HS-27A (cell line): ENCODE measurements around the gene ATP8B3.

Source experiments
- DNase-seq: peaks from one replicate; pipeline ENCODE4 v3.0.0-alpha.2; 2012; ENCODE audit warnings: low read depth, missing footprints

ATP8B3 gene

DNA sequence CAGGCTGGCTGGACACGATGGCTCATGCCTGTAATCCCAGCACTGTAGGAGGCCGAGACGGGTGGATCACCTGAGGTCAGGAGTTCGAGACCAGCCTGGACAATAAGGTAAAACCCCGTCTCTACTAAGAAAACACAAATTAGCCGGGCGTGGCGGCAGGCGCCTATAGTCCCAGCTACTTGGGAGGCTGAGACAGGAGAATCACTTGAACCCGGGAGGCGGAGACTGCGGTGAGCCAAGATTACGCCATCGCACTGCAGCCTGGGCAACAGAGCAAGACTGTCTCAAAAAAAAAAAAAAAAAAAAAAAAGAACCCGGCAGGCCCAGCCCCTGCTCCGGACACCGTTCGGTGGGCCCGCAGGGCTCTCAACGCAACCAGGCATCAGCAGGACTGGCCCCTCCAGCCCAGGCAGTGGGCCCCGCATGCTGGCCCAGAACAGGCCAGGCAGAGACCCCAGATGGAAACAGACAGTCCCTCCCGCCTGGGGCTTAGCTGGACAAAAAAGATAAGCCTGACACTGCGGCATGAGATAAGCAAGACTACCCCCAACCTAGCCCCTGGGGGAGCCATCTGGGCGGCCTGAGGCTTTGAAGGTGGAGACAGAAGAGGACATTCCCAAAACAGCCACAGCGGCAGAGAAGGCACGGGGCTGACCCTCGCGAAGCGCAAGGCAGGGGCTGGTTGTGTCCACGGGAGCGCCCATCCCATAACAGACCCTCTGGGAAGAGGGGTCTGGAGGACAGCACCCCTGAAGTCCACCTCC is 24.6 kb upstream of the ATP8B3 start:
- no peak for DNase-seq

DNA sequence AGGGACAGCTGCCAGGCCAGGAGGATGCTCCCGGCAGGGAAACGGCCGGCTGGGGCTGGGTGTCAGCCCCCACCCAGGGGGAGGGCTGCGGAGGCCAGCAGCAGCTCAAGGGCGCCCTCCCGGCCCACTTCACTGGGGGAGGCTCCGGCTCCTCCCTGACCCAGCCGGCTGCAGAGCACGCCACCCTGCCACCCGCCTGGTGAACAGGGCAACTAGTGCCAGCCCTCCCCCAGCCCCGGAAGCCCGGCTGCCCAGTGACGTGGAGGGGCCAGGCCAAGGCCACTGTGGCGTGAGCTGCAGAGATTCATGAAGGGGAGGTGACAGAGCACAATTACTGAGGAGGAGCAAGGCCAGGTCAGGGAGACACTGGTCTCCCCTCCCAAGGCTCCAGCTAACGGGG is 21.5 kb upstream of the ATP8B3 start:
- DNase-seq, result no peak

DNA sequence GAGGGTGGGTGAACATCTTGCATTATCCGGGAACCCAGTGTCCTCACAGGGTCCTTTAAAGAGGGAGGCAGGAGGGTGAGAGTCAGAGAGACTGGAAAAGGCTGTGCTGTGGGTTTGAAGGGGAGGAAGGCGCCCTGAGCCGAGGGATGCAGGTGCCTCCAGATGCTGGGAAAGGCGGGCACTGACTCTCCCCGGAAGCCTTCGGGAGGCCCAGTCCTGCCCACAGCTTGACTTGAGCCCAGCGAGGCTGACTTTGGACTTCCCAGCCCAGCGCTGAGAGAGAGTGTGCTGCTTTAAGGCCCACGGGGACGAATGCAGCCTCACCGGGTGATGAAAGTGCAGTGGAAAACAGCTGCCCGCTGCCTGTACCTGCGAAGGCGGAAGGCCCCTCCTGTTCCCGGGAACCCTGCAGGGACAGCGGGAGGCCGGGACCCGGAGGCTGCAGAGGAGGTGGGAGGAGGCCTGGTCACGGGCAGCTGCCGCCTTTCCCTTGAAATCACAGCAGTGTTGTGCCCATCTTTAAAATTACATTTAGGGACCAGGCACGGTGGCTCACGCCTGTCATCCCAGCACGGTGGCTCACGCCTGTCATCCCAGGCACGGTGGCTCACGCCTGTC is 20.1 kb upstream of the ATP8B3 start:
- no peak for DNase-seq

DNA sequence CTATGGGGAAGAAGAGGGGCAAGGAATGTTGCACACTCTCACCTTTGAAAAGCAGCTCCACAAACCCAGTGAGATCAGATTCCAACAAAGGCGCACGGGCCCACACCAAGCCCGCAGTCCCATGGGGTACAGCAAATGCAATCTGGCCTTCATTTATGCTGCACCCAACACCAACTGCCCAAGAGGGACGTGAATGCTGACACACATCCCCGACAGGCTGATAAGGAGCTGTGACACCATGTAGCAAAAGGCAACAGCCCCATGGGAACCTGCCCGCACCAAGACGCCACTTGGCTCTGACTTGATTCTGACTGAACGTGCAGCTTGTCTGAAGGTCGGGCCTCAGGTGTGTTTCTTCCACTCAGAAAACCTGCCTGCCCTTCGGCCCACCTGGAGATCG is 18.9 kb upstream of the ATP8B3 start:
- DNase-seq, result no peak

- DNase-seq, result no peak
Measured at GRCh38 chr19:1830568-1830967, 18.5 kb upstream of the ATP8B3 start.

DNA sequence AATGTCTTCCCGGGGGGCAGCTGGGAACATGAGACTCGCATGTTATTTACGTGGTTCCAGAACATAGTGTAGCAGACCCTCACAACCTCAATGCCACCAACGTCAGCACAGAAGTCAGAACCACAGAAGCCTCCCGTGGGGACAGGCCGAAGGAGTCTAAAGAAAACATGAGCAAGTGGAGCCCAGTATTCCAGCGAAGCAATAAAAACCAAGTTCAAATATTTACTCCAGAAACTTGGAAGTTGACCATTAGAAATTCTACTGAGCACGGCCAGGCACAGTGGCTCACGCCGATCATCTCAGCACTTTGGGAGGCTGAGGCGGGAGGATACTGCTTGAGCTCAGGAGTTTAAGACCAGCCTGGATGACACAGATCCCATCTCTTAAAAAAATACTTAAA is 17.9 kb upstream of the ATP8B3 start:
- no peak for DNase-seq

- no peak for DNase-seq
Measured at GRCh38 chr19:1828279-1829238, 16.5 kb upstream of the ATP8B3 start.

- DNase-seq, result no peak
Measured at GRCh38 chr19:1827566-1828278, 15.6 kb upstream of the ATP8B3 start.

DNA sequence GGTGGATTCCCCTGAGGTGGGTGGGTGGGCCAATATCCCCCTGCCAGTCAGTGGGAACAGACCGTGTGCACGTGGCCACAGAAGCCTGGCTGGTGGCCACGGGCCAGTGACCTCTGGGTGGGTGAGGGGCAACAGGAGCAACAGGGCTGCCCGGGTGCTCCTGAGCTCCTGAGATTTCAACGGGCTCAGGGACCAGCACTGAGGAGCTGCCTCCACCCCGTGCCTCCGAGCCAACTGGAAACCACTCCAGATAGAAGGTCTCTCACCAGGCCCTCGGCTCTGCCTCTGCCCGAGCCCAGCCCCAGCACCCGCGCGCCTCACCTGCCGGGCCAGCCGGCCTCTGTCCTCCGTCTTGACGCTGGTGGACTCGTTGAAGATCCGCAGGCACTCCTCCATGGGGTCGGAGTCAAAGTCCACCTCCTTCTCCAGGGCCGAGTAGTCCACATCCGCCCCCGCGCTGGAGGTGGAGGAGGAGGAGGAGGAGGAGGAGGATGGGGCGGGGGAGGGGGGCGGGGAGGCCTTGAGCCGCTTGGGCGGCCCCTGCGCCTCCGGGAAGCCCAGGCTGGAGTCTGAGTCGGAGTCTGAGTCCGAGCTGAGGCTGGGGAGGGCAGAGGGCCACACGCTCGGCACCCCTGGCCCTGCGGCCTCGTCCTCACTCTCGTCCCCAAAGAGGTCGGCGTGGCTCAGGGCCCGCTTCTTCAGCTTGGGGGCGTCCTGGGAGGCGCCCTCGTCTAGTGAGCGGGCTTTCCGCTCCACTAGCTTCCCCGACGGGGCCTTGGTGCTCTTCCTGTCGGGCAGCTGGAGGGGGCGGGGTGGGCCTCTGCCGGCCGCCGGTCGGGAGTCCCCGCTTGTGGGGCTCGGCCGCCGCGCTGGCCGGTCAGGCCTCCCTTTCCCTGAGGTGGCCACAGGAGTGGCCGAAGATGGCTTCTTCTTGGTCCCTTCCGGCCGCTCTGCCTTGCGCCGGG is 14.8 kb upstream of the ATP8B3 start:
- DNase-seq, result no peak

DNA sequence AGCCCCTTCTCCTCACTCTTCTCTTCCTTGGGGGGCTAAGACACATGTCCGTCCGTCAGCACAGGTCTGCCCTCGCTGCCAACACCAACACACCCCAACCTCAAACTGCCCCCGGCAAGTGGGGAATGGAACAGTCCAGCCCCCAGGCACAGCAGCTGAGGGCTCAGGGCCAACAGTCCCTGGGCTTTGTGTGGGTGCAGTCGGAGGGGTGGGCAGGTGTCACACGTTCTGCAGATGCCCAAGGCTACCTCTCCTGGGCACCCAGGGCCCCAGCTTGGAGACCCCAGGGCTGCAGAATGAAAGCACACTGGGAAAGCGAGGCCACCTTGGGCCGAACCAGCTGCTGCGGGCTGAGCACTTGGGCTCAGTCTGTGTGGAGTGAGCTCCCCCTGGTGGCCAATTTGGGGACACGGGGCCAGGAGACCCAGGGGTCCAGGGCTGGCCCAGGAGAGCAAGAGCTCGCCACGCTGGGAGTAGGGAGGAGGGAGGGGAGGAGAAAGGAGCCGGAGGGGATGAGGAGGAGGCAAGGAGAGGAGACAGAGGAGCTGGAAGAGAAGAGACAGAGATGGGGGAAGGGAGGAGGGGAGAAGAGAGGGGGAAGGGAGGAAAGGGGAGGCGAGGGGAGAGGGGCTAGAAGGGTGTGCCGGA is 14.0 kb upstream of the ATP8B3 start:
- no peak for DNase-seq

GRCh38 chr19:1824252-1824622 is 12.2 kb upstream of the ATP8B3 start:
- no peak for DNase-seq

DNA sequence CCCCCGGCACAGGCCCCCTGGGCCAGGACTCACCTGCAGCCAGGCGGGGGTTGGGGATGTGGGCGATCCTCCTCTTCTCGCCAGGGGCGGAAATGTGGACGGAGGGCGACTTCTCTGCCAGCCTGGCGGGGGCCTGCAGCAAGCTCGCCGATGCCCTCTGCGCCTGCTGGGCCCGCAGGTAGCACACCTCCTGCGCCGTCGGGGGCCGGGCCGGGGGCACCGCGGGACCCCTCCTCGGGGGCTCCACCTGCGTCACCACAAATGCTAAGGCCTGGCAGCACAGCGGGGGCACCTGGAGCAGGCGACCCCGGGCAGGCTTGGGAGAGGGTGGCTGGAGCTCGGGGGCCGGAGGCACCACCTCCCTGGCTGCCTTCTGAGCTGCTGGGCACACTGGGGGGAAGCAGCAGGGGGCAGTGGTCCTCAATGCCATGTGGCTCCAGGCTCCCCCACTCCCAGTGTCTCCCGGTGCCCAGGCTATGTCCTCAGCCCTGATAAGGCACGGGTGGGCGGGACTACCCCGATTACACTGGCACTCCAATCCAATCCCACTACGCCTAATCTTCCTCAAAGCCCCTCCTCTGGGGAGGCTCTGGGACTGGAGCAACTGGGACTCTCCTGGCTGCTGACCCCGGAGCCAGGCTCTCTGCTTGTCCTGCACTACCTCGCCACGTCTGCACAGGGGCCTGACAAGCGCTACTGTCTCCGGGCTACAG is 11.6 kb upstream of the ATP8B3 start:
- DNase-seq, result no peak

- DNase-seq, result no peak
Measured at GRCh38 chr19:1823020-1823419, 10.9 kb upstream of the ATP8B3 start.

- DNase-seq, result no peak
Measured at GRCh38 chr19:1822210-1822609, 10.1 kb upstream of the ATP8B3 start.

DNA sequence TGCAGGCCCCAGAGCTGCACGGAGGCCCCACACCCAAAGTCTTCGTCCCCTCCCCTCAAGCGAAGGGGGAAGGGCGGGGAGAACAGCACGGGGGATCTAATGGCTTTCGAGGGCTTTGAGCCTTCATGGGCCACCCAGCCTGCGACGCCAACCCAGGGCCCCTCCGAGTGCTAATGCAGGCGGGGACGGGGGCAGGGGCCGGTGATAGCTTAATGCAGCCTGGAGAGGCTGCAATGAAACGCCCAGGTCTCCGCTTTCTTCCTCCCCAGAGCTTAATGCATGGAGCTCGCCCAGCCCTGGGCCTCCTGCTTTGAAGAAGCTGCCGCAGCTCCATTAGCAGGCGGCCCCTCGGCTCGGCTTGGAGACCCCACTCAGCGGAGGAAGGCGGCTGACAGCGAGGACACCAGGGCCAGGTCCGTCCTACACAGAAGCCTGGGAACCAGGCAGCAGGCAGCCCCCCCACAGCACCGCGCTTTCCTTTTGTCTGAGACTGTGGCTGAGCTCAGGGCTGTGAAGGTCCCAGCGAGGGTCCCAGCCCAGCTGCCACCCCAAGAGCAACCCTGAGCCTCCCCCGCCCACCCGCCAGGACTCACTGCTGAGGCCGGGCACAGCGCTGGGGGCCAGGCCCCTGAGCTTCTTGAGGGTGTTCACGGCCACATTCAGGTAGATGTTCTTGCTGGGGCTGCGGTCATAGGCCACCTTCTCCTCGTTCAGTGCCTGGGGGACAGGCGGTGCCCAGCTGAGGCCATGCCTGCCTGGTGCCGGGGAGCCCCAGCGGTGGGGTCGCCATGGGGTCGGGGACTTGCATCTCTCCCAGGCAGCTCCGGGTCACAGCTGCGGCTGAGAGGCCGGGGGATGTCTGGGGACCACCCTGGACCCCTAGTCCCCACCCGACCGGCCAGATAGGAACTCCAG is 7.5 kb upstream of the ATP8B3 start:
- DNase-seq, result no peak

GRCh38 chr19:1818549-1819195 is 6.6 kb upstream of the ATP8B3 start:
- no peak for DNase-seq

DNA sequence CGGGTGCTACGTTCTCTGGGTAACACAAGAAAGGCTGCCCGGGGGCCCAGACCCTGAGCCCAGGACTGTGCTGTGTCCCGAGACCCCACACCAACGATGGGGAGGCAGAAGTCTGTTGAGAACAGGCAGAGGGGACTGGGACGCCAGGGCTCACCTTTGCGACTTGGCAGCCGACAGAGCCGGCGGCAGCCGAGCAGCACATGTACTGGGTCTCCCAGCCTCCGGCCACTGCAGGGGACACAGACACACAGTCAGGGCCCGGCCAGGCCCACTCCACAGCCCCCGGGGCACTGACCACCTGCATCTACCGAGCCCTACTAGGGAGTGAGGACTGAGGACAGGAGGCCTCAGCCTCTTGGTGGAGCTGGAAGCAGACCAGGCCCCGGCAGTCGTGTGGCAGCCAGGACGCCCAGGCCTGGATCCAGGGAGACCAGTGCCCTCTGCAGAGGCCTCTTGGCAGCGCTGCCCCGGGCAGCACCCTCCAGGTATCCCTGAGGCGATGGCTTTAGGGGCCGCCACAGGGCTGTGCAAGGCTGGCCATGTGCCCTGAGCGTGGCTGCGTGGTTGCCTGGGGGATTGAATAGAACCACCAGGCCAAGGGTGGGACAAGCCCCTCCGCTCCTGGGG is 5.6 kb upstream of the ATP8B3 start:
- DNase-seq, result no peak
